Cardiac muscle cell (in vitro differentiated cells and primary cell): ENCODE data around the gene CDH4. TPM values are rescaled to one million over a fixed set of nuclear protein-coding genes. Genes with fewer than 3 reads are reported as not detected.

Experiments
- DNase-seq, 2 donors: peaks; one replicate each; pipeline versions ENCODE4 v3.0.0 to v3.0.0-alpha.2; 2010 to 2017; ENCODE audit warnings: low read depth in 1 of 2, low spot score in 1 of 2
- H3K27ac ChIP-seq: fragments of 200-600 bp; sonication (generic); 2 replicates; pipeline ENCODE4 v1.5.1; 2016
- H3K27me3 ChIP-seq: fragments of 200-600 bp; sonication (generic); 2 replicates; pipeline ENCODE4 v1.6.0; 2016; ENCODE audit warnings: control low read depth
- H3K36me3 ChIP-seq: fragments of 200-600 bp; sonication (generic); 2 replicates; pipeline ENCODE4 v1.5.1; 2016; ENCODE audit warnings: control low read depth
- H3K4me1 ChIP-seq: fragments of 200-600 bp; sonication (generic); 2 replicates; pipeline ENCODE4 v1.8.1; 2017; ENCODE audit warnings: low read depth, mild to moderate bottlenecking, mixed run types
- H3K4me3 ChIP-seq: fragments of 200-600 bp; sonication (generic); 2 replicates; pipeline ENCODE4 v1.5.1; 2016; ENCODE audit warnings: mild to moderate bottlenecking
- H3K9me3 ChIP-seq: fragments of 200-600 bp; sonication (generic); 2 replicates; pipeline ENCODE4 v1.5.1; 2017; ENCODE audit warnings: low read depth, mild to moderate bottlenecking, control low read depth
- polyA plus RNA-seq: library from polyadenylated mRNA; unstranded; fragments of >200 nt; fragmentation: Nextera tagmentation; extraction: Ambion mirVana; gene quantifications from 2 replicates; pipeline ENCODE4 v1.2.1, GENCODE V29; 2016
- total RNA-seq: library from RNA; depleted of rRNA; stranded (reverse); fragments of >200 nt; gene quantifications from 2 replicates; pipeline ENCODE4 v1.2.3, GENCODE V29; 2016
- TF ChIP-seq, protein P1 (sequence below): IDR thresholded peaks from 2 replicates; pipeline ENCODE4 v1.5.1; 2012; ENCODE audit warnings: low read depth, mild to moderate bottlenecking, low read length

Gene CDH4
- total and polyA plus RNA-seq, 2 experiments from 2014 or later = 0.43 to 0.80 TPM

DNA sequence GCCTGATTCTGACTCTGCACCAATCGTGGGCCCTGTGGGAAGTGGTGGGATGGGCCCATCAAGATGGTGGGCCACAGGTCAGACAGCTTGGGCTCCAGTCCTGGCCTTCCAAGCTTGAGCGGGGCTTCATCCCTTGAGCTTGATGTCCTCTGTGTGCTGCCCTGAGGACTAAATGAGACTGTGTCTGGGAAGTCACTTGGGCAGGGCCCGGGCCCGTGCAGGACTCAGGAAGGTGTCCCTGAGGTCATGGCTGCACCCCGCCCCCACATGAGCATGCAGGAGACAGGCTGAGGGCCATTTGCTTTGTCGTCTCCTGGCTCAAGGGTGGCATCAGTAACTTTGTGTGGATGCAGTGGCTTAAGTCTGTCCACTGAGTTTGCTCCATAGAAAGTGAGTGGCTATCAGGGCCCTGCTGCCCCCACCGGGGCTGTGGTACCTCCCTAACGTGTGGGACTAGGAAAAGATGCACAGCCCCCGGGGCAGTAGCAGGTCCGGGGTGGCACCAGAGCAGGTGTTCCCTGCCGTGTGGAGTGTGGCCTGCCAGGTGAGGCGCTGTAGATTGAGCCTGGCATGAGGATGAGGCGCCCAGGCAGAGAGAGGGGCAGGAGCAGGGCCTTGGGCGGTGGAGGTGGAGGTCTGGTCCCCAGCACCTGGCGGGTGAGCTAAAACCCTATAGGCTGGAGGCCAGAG lies 515.0 kb downstream of the CDH4 start:
- no peaks in the 10 kb centered on the region for H3K36me3 ChIP-seq
- H3K27ac ChIP-seq = no peak overlapping the region
- no peaks in the 10 kb centered on the region for H3K27me3 ChIP-seq
- DNase-seq = no peak
- H3K4me1 ChIP-seq = no peaks in the 10 kb centered on the region
- TF ChIP-seq, protein P1, sequence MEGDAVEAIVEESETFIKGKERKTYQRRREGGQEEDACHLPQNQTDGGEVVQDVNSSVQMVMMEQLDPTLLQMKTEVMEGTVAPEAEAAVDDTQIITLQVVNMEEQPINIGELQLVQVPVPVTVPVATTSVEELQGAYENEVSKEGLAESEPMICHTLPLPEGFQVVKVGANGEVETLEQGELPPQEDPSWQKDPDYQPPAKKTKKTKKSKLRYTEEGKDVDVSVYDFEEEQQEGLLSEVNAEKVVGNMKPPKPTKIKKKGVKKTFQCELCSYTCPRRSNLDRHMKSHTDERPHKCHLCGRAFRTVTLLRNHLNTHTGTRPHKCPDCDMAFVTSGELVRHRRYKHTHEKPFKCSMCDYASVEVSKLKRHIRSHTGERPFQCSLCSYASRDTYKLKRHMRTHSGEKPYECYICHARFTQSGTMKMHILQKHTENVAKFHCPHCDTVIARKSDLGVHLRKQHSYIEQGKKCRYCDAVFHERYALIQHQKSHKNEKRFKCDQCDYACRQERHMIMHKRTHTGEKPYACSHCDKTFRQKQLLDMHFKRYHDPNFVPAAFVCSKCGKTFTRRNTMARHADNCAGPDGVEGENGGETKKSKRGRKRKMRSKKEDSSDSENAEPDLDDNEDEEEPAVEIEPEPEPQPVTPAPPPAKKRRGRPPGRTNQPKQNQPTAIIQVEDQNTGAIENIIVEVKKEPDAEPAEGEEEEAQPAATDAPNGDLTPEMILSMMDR = no peak
- no peak overlapping the region for H3K4me3 ChIP-seq
- H3K9me3 ChIP-seq = no peaks in the 10 kb centered on the region

GRCh38 chr20:61767761-61768494 lies 515.9 kb downstream of the CDH4 start:
- no peak for DNase-seq
- Histone ChIP-seq H3K4me3 (no peak overlapping the region), H3K36me3 (no peaks in the 10 kb centered on the region), H3K27me3 (no peaks in the 10 kb centered on the region), H3K9me3 (no peaks in the 10 kb centered on the region), H3K27ac (no peak overlapping the region), H3K4me1 (no peaks in the 10 kb centered on the region)
- TF ChIP-seq, protein P1 = no peak

DNA sequence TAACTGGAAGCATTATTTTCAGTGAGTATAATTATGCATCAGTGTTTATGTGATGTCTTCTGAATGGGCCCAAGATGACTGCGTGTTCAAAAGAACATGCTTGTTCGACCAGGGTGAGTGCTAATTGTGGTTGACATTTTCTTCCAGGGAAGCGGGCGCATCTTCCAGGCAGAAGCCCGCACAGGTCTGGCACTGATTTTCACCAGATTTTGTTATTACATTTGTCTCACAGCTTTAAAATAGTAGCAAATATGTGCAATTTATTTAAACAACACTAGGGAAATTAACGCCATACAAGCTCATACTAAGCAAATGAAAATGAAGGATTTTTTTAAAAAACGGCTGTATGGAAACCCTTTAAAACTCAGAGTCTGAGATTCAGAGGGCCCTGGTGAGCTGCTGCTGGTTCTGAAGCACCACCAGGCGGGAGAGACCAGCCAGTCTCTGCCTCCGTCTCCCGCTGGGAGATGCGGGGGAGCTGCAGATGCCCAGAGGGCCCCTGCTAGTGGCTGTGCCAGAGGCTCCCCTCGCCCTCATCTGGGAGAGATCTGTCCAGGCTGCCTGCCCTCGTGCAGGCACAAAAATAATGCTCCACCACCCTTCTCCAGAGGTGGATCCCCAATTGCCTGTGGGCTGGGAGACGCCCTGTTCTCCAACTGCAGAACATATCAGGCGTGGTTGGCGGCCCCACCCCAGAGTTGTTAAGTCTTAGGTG lies 516.7 kb downstream of the CDH4 start:
- H3K4me3 ChIP-seq = no peak overlapping the region
- H3K27ac ChIP-seq = no peak overlapping the region
- no peak for DNase-seq
- no peaks in the 10 kb centered on the region for H3K9me3 ChIP-seq
- H3K36me3 ChIP-seq = no peaks in the 10 kb centered on the region
- H3K27me3 ChIP-seq = no peaks in the 10 kb centered on the region
- TF ChIP-seq, protein P1 = no peak
- H3K4me1 ChIP-seq = no peaks in the 10 kb centered on the region

GRCh38 chr20:61769286-61769832 lies 517.3 kb downstream of the CDH4 start:
- Histone ChIP-seq H3K9me3 (no peaks in the 10 kb centered on the region), H3K4me3 (no peak overlapping the region), H3K27ac (no peak overlapping the region), H3K36me3 (no peaks in the 10 kb centered on the region), H3K4me1 (no peaks in the 10 kb centered on the region), H3K27me3 (no peaks in the 10 kb centered on the region)
- TF ChIP-seq, protein P1 = no peak
- DNase-seq = no peak

DNA sequence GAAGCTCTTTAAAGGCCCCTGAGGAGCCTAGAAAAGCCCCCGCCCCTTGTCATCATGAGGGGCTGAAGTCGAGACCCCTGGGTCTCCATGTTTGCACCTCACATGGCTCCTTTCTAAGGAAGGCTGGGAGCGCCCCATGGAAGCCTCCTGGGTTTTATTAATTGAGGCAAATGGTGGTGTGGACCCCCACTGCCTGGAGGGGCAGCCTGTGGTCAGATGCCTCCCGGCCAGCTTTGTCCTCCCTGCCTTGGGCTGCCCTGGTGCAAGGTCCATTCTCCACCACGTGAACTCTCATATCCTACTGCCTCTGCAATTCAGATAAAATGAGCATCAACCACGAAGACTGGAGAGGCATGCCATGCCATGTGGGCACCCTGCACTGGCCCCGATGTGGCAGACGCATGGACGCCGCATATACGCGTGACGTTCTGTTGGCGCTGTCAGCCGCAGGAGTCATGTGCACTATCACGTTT lies 518.1 kb downstream of the CDH4 start:
- no peaks in the 10 kb centered on the region for H3K36me3 ChIP-seq
- no peak for DNase-seq
- TF ChIP-seq, protein P1 = no peak

More for the DNA sequence above, 518.1 kb downstream of the CDH4 start:
- Histone ChIP-seq H3K4me3 (no peak overlapping the region), H3K9me3 (no peaks in the 10 kb centered on the region), H3K27me3 (no peaks in the 10 kb centered on the region), H3K27ac (no peak overlapping the region), H3K4me1 (no peaks in the 10 kb centered on the region)
